Mononuclear cell (primary cell): ENCODE data around the gene LRRC49. TPM values are rescaled to one million over a fixed set of nuclear protein-coding genes. Genes with fewer than 3 reads are reported as not detected.

ENCODE experiments used
- H3K27me3 ChIP-seq: 2 replicates; pipeline ENCODE4 v1.6.0; 2011; ENCODE audit warnings: low read length, control low read depth; ENCODE audit not compliant: insufficient read depth
- H3K4me1 ChIP-seq: 2 replicates; pipeline ENCODE4 v1.5.1; 2011; ENCODE audit warnings: mild to moderate bottlenecking, low read length, control low read depth; ENCODE audit not compliant: insufficient read depth
- H3K4me3 ChIP-seq: 2 replicates; pipeline ENCODE4 v1.5.1; 2011; ENCODE audit warnings: mild to moderate bottlenecking, low read length, moderate library complexity
- H3K9me3 ChIP-seq: 2 replicates; pipeline ENCODE4 v1.5.1; 2011; ENCODE audit warnings: low read depth, mild to moderate bottlenecking, control low read depth, low read length
- total RNA-seq: library from RNA; depleted of rRNA; stranded (reverse); fragments of >200 nt; gene quantifications from one replicate; pipeline ENCODE4 v1.2.3, GENCODE V29; 2012

Gene LRRC49, protein sequence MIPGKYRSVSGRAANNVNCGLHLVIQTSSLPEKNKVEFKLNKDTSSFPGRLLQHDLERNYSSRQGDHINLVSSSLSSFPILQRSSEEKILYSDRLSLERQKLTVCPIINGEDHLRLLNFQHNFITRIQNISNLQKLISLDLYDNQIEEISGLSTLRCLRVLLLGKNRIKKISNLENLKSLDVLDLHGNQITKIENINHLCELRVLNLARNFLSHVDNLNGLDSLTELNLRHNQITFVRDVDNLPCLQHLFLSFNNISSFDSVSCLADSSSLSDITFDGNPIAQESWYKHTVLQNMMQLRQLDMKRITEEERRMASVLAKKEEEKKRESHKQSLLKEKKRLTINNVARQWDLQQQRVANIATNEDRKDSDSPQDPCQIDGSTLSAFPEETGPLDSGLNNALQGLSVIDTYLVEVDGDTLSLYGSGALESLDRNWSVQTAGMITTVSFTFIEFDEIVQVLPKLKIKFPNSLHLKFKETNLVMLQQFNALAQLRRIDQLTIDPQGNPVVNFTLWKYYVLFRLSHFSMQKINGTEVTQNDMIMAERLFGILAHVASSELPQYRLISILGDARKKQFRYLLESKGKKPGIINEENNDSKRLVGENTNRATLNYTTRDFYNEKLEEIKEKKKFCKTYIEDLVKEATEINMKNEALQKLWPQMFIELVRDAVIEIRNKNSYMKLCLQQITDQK
- total RNA-seq, result 0.21 TPM

DNA sequence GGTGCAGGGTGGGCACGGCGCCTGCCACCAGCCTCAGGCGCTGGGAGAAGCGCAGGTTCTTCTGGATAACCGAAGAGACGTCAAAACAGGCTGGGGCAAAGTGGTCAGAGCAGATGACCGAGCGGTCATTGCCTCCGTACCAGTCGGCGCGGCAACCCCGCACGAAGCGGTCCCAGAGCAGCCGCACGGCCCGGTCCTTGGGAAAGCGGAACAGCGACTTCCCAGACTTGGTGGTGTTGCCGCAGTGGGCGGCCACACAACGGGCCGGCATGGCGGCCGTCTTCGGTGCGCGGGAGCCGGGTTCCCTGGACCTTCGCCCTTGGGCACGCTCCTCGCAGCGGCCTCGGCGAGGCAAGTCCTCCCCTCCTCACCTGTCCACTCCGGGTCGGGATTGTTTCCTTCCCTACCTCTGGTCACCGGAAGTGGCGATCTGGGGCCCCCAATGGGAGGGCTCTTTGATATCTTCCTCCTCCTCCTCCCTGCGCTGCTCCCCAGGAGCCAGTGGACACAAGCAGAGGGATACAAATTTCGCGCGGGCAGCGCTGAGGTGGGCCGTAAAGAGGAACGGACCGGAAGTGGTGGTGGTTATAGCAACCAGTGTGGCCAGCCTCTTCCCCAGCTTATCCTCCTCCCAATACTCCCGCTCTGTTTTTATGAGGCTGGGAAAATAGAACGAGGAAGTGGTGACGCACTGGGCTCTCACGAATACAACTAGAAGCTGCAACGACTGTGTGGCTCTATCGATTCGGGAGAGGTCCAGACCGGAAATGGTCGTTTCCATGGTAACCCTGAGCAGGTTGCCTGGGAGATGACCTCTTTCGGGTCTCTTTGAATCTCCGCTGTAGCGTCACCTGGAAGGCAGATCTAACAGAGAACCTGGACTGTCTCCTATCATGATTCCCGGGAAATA is at the start of gene LRRC49, which contains the start of gene THAP10:
Gene LRRC49, plus strand, starts transcription at position 825 of the 910 bp plus-strand sequence. Its CDS starts 69 bp downstream, at position 894.
Gene THAP10, minus strand, starts transcription at position 432 of the 910 bp plus-strand sequence. Its CDS starts 161 bp downstream, at position 271.
- Histone ChIP-seq H3K9me3 (no peaks in the 10 kb centered on the region), H3K27me3 (peaks cover 12% of the 10 kb centered on the region), H3K4me1 (peaks cover 18% of the 10 kb centered on the region), H3K4me3 (peak within 1 kb of the TSS; percentile 55)

DNA sequence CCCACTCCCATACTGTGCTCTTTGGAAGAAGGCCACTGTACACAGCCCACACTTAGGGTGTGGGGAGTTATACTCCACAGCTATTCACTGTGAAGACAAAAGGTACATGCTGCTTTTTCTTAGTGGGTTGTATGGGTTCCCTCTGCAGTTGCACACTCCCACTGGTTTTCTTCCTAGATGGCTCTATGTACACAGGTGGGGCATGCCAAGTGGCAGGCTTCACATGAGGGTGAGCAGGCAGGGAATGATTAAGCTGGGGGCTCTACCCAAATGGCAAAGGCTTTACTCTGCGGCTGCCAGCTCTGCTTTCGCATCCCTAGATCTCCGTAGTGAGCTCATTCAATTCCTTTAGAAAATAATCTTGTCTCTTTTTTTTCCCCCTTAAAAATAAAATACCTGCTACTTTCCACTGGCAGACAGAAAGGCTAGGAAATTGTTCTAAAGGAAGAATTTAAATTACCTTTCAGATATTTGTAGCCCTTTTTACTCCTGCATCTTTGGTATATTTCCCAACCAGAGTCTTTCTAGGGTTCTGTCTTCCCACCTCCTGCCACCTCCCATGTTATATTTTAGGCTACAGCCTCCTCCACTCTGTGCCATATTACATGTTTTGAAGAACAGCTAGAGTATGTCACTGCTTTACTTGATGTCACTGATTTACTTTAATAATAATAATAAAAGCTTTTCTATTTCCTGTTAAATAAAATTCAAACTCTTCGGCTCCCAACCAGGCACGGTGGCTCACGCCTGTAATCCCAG is 46.8 kb upstream of the LRRC49 start:
- Histone ChIP-seq H3K4me1 (no peaks in the 10 kb centered on the region), H3K27me3 (peaks cover 23% of the 10 kb centered on the region), H3K9me3 (no peaks in the 10 kb centered on the region), H3K4me3 (no peak overlapping the region)

DNA sequence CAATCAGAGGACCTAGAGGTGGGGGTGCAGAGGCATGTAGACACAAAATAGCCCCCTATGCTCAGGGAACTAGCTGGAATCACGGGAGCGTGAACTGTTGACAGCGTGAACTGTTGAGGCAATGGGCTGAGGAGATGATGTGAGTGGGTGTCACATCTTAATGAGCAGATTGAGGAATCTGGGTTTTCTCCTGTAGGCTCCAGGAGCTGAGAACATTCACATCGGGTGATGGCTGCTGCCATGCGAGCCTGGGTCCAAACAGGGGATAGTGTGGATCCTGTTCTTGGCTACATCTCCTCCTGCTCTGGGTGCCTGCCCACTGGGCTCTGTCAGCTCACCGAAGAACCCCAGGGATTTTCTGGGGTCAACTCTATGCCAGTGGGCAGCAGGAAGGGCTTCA is 40.7 kb upstream of the LRRC49 start:
- peaks cover 4% of the 10 kb centered on the region for H3K4me1 ChIP-seq
- no peaks in the 10 kb centered on the region for H3K9me3 ChIP-seq
- H3K4me3 ChIP-seq, result no peak overlapping the region
- H3K27me3 ChIP-seq, result peaks cover 66% of the 10 kb centered on the region

DNA sequence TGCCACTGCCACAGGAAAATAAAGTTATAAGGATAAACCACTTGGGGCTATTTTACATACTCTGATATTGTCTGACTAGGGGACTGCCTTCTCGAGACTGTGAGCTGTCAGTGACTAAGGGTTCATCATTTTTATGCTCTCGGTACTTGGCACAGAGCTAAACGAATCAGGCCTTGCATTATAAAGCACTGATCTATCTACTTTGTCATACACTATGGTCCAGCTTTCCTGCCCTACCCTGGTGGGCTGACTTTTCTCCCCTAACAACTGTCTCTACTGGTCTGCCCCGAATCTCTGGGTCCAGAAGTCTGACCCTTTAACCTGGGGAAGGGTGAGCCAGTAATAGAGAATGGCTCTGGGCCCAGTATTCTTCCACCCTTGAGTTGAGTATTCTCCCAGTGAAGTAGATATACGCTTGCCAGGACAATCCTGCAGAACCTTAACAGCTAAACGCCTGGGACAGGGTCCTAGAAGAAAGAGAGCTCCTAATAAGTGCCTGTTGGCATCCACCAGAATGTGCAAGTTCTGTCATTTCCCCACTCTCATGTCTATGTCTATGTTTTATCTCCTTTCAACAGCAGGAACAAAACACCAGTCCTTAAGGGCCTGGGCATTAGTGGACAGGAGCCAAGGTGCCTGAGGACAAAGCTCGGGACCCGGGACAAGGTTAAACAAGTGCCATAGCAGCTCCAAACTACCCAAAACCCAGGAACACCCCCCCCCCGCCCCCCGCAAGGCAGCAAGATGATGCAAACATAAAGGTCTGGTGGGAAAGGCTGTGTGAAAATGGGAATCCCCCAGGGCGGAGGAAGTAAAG is 39.9 kb upstream of the LRRC49 start:
- H3K27me3 ChIP-seq, result peaks cover 68% of the 10 kb centered on the region

DNA sequence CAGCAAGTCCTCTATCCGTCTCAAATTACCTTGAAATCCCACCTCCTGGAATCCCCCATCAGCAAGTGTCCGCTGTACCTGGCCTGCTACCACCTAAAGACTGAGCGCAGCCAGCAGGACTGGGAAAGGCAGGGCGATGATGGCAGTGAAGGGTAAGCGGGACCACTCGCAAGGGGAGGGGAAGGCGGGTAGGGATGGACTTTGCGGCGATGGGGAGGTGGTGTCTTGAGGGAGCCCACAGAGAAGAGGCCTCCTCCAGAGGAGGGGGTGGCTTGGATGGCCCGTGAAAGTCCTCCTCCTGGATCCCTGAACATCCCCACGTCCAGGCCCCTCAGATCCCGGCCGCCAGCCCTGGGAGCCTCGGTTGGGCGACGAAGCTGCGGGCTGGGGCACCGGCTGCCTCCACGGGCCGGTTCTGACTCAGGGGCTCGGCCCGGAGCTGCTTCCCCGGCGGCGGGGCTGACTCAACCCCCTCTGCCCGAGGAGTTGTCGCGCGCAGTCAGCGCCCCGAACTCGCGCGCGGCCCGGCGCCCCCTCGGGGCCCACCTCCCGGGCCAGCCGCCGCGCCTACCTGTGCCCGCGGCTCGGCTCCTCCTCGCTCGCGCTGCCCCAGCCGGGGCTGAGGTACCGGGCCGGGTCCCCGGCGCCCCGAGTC is 39.2 kb upstream of the LRRC49 start:
- H3K4me3 ChIP-seq, result no peak overlapping the region
- H3K9me3 ChIP-seq, result no peaks in the 10 kb centered on the region
- H3K4me1 ChIP-seq, result peaks cover 4% of the 10 kb centered on the region
- peaks cover 65% of the 10 kb centered on the region for H3K27me3 ChIP-seq

More for the DNA sequence above, 39.9 kb upstream of the LRRC49 start:
- peaks cover 4% of the 10 kb centered on the region for H3K4me1 ChIP-seq
- H3K9me3 ChIP-seq, result no peaks in the 10 kb centered on the region
- H3K4me3 ChIP-seq, result no peak overlapping the region

DNA sequence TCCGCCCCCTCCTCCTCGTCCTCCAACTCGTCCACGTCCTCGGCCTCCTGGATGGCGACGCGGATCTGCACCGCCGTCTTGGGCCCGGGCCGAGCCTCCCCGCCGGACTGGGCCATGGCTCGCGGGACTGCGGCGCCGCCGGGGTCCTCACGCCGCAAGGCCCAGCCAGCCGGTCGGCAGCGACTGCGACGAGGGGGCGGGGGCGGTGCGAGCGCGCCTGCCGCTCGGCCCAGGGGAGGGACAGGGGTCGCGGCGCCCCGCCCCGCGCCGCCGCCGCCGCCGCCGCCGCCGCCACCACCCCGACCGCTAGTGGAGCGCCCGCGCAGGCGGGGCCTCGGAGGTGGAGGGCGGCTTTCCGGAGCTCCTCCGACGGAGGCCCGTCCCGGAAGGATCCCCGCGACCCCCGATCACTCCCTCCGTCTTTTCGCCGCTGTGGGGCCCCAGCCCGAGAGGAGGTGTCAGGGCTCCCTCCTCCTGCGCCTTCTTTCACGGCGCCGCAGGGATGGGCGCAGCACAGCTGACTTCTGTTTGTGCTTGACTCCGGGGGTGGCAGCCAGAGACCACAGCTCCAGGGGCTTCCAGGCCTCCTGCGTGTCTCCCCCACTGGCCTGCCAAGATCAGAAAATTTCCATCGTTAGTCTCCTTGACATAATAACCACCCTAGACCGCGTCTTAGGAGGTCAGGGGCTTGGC is 38.5 kb upstream of the LRRC49 start, which contains the start of gene LARP6:
Gene LARP6, minus strand, starts transcription at position 185 of the 693 bp plus-strand sequence. Its CDS starts 69 bp downstream, at position 116.
- Histone ChIP-seq H3K4me3 (no peak within 1 kb of the TSS), H3K9me3 (no peaks in the 10 kb centered on the region), H3K27me3 (peaks cover 65% of the 10 kb centered on the region), H3K4me1 (peaks cover 4% of the 10 kb centered on the region)

DNA sequence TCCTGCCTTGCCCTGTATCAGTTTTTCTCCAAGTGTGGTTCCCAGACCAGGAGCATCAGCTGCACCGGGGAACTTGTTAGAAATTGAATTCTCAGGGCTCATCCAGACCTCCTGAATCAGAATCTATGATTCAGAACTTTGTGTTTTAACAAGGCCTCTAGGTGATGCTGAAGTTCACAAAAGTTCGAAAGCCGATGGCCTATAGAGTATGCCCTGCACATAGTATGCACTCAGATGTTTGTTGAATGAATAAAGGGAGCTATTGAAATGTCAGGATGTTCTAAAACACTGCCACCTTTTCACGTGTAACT is 38.0 kb upstream of the LRRC49 start:
- H3K9me3 ChIP-seq, result no peaks in the 10 kb centered on the region
- H3K4me1 ChIP-seq, result peaks cover 4% of the 10 kb centered on the region
- peaks cover 60% of the 10 kb centered on the region for H3K27me3 ChIP-seq
- no peak overlapping the region for H3K4me3 ChIP-seq

DNA sequence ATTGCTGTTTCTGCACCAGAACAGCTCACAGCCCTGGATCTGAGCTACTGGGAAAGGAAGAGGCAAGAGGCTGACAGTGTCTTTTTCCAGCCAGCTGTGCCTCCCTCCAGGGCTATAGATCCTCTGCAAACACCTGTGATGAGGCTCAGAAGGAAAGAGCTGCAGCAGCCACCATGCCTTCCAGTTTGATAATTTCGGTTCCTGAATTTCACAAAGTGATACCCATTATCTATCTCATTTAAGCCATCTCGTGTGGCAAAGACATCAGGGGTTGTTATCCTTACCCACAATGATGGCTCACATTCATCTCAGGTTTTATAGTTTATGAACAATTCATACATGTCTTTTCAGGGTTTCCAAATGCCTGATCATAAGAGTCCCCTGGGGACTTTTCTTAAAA is 36.9 kb upstream of the LRRC49 start:
- Histone ChIP-seq H3K27me3 (peaks cover 50% of the 10 kb centered on the region), H3K4me3 (no peak overlapping the region), H3K9me3 (no peaks in the 10 kb centered on the region)

DNA sequence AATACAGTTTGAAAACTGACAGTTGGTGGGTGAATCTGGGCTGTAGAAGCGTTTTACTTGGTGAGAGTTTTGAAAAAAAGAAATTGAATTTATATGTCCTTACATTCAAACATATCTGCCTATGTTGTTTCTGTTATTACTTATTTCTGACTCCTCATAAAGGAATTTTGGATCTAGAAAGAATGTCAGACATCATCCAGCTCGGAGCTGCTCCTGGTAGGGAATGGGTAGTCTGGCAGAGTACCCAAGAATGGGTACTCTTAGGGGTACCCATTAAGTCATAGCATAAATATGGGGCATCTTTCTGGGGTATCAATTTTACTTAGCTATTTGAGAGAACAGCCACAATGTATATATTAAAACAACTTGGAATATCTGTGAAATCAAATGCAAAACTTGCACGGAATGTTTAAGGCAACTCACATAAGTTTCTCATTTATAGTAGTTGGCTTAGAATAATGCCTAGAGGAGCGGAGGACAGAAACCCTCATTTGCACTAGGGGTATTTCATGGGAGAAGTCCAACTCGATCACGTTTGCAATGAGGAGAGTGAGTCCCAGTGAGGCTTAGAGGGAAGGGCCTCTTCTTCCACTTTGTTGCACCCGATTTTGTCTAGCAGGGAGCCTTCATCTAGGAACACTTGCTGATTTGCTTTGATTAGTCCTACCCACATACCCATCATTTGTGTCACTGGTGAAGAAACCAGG is 36.3 kb upstream of the LRRC49 start:
- Histone ChIP-seq H3K27me3 (peaks cover 45% of the 10 kb centered on the region), H3K4me1 (peaks cover 4% of the 10 kb centered on the region), H3K4me3 (no peak overlapping the region), H3K9me3 (no peaks in the 10 kb centered on the region)

More for the DNA sequence above, 36.9 kb upstream of the LRRC49 start:
- peaks cover 4% of the 10 kb centered on the region for H3K4me1 ChIP-seq

DNA sequence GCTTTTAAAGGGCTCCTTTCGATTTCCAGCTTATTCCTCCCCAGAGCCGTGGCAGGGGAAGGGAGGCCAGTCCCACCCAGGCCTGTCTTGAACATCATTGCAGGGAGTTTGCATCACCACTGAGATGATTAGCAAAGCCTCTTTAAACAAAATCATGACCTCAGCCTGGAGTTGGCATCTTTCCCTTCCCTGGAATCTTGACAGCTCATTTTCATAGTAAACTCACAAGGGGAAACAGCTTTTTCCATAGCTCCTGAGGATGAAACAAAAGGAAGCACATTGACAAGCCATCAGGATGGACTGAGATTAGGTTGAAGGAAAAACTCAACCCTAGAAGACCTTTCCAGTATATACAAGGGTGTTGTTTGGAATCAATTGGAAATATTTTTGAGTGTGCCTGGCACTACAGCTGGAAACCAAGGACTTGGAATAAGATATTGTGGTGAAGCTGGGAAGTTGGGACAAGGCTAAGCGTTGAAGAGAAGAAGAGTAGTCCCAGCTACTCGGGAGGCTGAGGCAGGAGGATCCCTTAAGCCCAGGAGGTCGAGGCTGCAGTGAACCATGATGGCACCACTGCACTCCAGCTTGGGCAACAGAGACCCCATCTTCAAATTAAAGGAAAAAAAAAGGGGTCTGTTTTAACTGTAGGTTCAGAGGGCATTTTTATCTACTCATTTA is 35.6 kb upstream of the LRRC49 start:
- Histone ChIP-seq H3K9me3 (no peaks in the 10 kb centered on the region), H3K4me3 (no peak overlapping the region), H3K27me3 (peaks cover 38% of the 10 kb centered on the region), H3K4me1 (peaks cover 4% of the 10 kb centered on the region)

DNA sequence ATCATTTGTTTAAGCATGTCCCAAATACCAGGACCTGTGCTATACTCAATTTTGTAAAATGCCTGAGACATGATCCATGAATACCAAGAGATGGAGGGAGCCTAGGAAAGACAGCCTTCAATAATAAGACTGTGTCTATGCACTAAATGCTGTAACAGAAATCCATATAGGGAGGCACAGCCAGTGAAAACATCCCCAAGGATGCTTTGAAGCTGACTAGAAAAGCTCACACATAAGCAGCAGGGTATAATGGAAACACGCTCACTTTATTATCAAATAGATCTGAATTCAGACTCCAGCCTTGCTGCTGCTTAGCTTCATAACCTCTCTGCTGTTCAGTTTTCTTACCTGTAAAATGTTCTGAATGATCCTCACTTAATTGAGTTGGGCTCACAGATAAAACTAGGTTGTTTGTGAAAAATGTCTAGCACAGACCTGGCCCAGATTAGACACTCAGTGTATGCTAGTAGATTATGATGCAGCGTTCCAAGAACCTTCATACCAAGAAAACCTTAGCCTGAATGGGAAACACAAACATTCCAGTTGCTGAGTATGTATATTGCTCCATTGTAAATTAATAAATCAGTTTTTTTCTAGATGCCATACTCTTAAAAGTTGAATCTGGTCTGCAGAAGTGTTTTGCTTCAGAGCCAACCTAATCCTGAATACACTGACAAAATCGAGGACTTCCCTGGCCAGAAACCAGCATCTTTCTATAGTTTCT is 34.9 kb upstream of the LRRC49 start:
- no peaks in the 10 kb centered on the region for H3K9me3 ChIP-seq
- H3K27me3 ChIP-seq, result peaks cover 32% of the 10 kb centered on the region
- peaks cover 4% of the 10 kb centered on the region for H3K4me1 ChIP-seq
- H3K4me3 ChIP-seq, result no peak overlapping the region
